ENCODE results near the gene FANCL.
"Not testable (repeated sequence)": the region's sequence is repeated elsewhere in the genome, so short reads cannot be mapped to it uniquely, and the experiment has no call there.

FANCL gene

DNA sequence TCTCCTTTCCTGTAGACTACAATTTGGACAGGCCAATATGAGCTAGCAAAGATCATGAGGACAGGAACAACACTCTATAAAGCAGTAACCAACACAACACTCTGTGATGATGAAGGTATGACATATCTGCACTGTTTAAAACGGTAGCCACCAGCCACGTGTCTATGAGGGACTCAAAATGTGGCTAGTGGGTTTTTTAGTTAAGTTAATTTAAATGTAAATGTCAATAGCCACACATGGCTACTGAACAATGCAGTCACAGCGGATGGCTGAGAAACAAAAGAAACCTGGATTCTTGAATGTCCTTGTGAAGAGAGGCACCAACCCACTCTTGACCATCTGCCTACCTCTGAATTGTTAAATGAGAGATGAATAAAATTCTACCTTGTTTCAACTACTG, 33.9 kb downstream of the FANCL start:
- no peaks in the 10 kb centered on the region for H3K27me3 ChIP-seq (ENCODE audit: control insufficient read depth in 1 of 2, insufficient read depth in 2 of 2, low read length in 2 of 2)
- peaks cover 0 to 16% of the 10 kb centered on the region in 2 donors for H3K36me3 ChIP-seq (ENCODE audit: control insufficient read depth in 1 of 2, insufficient read depth in 2 of 2, low read length in 2 of 2)
- H3K4me3 ChIP-seq (ENCODE audit: low read depth in 1 of 2, low read length in 2 of 2), result no peak overlapping the region
- peaks cover 6 to 7% of the 10 kb centered on the region in 2 donors for H3K9me3 ChIP-seq (ENCODE audit: control insufficient read depth in 1 of 2, low read length in 2 of 2)
- H3K4me1 ChIP-seq (ENCODE audit: control insufficient read depth in 1 of 2, insufficient read depth in 2 of 2, low read length in 2 of 2), result no peaks in the 10 kb centered on the region
- H3K27ac ChIP-seq (ENCODE audit: low read depth, low read length), result no peak overlapping the region
- H3K9ac ChIP-seq (ENCODE audit: low read depth in 1 of 2, low read length in 2 of 2), result no peak overlapping the region

GRCh38 chr2:58206785-58207184, 34.3 kb downstream of the FANCL start:
- Histone ChIP-seq H3K4me1 (ENCODE audit: control insufficient read depth in 1 of 2, insufficient read depth in 2 of 2, low read length in 2 of 2) (no peaks in the 10 kb centered on the region), H3K27ac (ENCODE audit: low read depth, low read length) (no peak overlapping the region), H3K9ac (ENCODE audit: low read depth in 1 of 2, low read length in 2 of 2) (no peak overlapping the region), H3K36me3 (ENCODE audit: control insufficient read depth in 1 of 2, insufficient read depth in 2 of 2, low read length in 2 of 2) (peaks cover 0 to 15% of the 10 kb centered on the region in 2 donors), H3K9me3 (ENCODE audit: control insufficient read depth in 1 of 2, low read length in 2 of 2) (peaks cover 6 to 7% of the 10 kb centered on the region in 2 donors), H3K4me3 (ENCODE audit: low read depth in 1 of 2, low read length in 2 of 2) (no peak overlapping the region), H3K27me3 (ENCODE audit: control insufficient read depth in 1 of 2, insufficient read depth in 2 of 2, low read length in 2 of 2) (no peaks in the 10 kb centered on the region)

- Histone ChIP-seq H3K36me3 (ENCODE audit: control insufficient read depth in 1 of 2, insufficient read depth in 2 of 2, low read length in 2 of 2) (no peaks in the 10 kb centered on the region), H3K9me3 (ENCODE audit: control insufficient read depth in 1 of 2, low read length in 2 of 2) (no peaks in the 10 kb centered on the region), H3K27ac (ENCODE audit: low read depth, low read length) (no peak overlapping the region), H3K9ac (ENCODE audit: low read depth in 1 of 2, low read length in 2 of 2) (no peak overlapping the region), H3K27me3 (ENCODE audit: control insufficient read depth in 1 of 2, insufficient read depth in 2 of 2, low read length in 2 of 2) (no peaks in the 10 kb centered on the region), H3K4me1 (ENCODE audit: control insufficient read depth in 1 of 2, insufficient read depth in 2 of 2, low read length in 2 of 2) (no peaks in the 10 kb centered on the region), H3K4me3 (ENCODE audit: low read depth in 1 of 2, low read length in 2 of 2) (no peak overlapping the region)
Observed at GRCh38 chr2:58204195-58204959, 36.7 kb downstream of the FANCL start.

DNA sequence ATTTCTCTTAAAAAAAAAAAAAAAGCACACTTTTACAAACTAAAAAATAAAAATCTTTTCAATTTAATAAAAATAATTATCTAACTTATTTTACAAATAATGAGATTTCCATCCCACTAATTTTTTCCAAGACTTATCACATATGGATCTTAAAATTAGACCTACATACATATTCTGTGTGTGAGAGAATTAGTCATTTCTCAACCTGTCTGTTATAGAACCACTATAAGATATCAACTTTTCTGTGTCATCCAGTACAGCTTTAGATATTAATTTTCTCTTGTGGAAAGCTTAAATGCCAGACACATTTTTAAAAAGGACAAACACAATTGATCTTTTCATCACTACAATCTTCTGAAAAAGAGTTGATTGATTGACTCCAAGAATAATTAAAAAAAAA, 38.1 kb downstream of the FANCL start:
- H3K27me3 ChIP-seq (ENCODE audit: control insufficient read depth in 1 of 2, insufficient read depth in 2 of 2, low read length in 2 of 2), result no peaks in the 10 kb centered on the region
- no peak overlapping the region for H3K9ac ChIP-seq (ENCODE audit: low read depth in 1 of 2, low read length in 2 of 2)
- no peaks in the 10 kb centered on the region for H3K36me3 ChIP-seq (ENCODE audit: control insufficient read depth in 1 of 2, insufficient read depth in 2 of 2, low read length in 2 of 2)
- no peak overlapping the region for H3K4me3 ChIP-seq (ENCODE audit: low read depth in 1 of 2, low read length in 2 of 2)
- H3K9me3 ChIP-seq (ENCODE audit: control insufficient read depth in 1 of 2, low read length in 2 of 2), result no peaks in the 10 kb centered on the region
- no peak overlapping the region for H3K27ac ChIP-seq (ENCODE audit: low read depth, low read length)
- no peaks in the 10 kb centered on the region for H3K4me1 ChIP-seq (ENCODE audit: control insufficient read depth in 1 of 2, insufficient read depth in 2 of 2, low read length in 2 of 2)

DNA sequence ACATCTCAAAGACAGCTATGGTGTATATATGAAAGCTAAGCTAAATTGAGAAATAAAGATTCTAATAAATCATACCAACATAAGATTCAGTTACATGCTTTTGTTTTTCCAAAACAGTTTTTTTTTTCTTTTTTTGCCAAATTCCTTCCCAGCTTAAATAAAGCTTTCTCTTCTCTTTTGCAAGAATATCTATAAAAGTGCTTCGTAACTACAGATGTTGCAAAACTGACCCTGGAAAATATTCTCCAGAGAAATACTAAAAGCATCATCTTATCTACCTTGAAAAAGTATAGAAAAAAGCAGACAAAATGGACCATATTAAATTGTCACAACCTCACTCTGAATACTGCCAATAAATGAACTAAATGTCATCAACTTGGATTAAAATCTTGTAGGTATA, 38.7 kb downstream of the FANCL start:
- no peak overlapping the region for H3K9ac ChIP-seq (ENCODE audit: low read depth in 1 of 2, low read length in 2 of 2)
- no peaks in the 10 kb centered on the region for H3K4me1 ChIP-seq (ENCODE audit: control insufficient read depth in 1 of 2, insufficient read depth in 2 of 2, low read length in 2 of 2)
- H3K27ac ChIP-seq (ENCODE audit: low read depth, low read length), result no peak overlapping the region
- H3K27me3 ChIP-seq (ENCODE audit: control insufficient read depth in 1 of 2, insufficient read depth in 2 of 2, low read length in 2 of 2), result no peaks in the 10 kb centered on the region
- no peaks in the 10 kb centered on the region for H3K9me3 ChIP-seq (ENCODE audit: control insufficient read depth in 1 of 2, low read length in 2 of 2)
- H3K36me3 ChIP-seq (ENCODE audit: control insufficient read depth in 1 of 2, insufficient read depth in 2 of 2, low read length in 2 of 2), result no peaks in the 10 kb centered on the region
- no peak overlapping the region for H3K4me3 ChIP-seq (ENCODE audit: low read depth in 1 of 2, low read length in 2 of 2)

GRCh38 chr2:58197894-58198293, 43.2 kb downstream of the FANCL start:
- Histone ChIP-seq H3K36me3 (ENCODE audit: control insufficient read depth in 1 of 2, insufficient read depth in 2 of 2, low read length in 2 of 2) (peaks cover 0 to 5% of the 10 kb centered on the region in 2 donors), H3K4me3 (ENCODE audit: low read depth in 1 of 2, low read length in 2 of 2) (no peak overlapping the region), H3K9me3 (ENCODE audit: control insufficient read depth in 1 of 2, low read length in 2 of 2) (no peaks in the 10 kb centered on the region), H3K9ac (ENCODE audit: low read depth in 1 of 2, low read length in 2 of 2) (no peak overlapping the region), H3K27me3 (ENCODE audit: control insufficient read depth in 1 of 2, insufficient read depth in 2 of 2, low read length in 2 of 2) (no peaks in the 10 kb centered on the region), H3K4me1 (ENCODE audit: control insufficient read depth in 1 of 2, insufficient read depth in 2 of 2, low read length in 2 of 2) (no peaks in the 10 kb centered on the region), H3K27ac (ENCODE audit: low read depth, low read length) (no peak overlapping the region)

- H3K4me1 ChIP-seq (ENCODE audit: control insufficient read depth in 1 of 2, insufficient read depth in 2 of 2, low read length in 2 of 2), result no peaks in the 10 kb centered on the region
- H3K9me3 ChIP-seq (ENCODE audit: control insufficient read depth in 1 of 2, low read length in 2 of 2), result no peaks in the 10 kb centered on the region
- H3K27ac ChIP-seq (ENCODE audit: low read depth, low read length), result no peak overlapping the region
- no peak overlapping the region for H3K4me3 ChIP-seq (ENCODE audit: low read depth in 1 of 2, low read length in 2 of 2)
- H3K36me3 ChIP-seq (ENCODE audit: control insufficient read depth in 1 of 2, insufficient read depth in 2 of 2, low read length in 2 of 2), result peaks cover 0 to 5% of the 10 kb centered on the region in 2 donors
- no peak overlapping the region for H3K9ac ChIP-seq (ENCODE audit: low read depth in 1 of 2, low read length in 2 of 2)
- no peaks in the 10 kb centered on the region for H3K27me3 ChIP-seq (ENCODE audit: control insufficient read depth in 1 of 2, insufficient read depth in 2 of 2, low read length in 2 of 2)
Observed at GRCh38 chr2:58195662-58196061, 45.5 kb downstream of the FANCL start.

DNA sequence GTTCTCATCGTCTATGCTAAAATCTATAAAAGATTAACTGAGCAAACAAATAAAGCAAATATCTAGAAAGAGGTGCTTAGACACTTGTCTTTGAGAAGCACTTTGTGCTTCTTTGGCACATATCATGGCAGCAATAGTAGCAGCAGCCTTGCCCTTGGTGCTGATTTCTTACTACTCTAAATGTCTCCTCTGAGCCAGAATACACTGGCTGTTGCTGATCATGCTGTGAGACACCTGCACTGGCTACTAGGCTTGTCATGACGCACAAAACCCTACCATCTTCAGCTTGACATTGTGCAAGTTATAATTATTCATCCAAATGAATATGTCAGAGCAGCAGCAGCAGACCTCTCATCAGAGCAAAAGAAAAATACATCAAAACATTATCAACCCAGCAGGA, 46.7 kb downstream of the FANCL start:
- Histone ChIP-seq H3K36me3 (ENCODE audit: control insufficient read depth in 1 of 2, insufficient read depth in 2 of 2, low read length in 2 of 2) (peaks cover 0 to 5% of the 10 kb centered on the region in 2 donors), H3K9me3 (ENCODE audit: control insufficient read depth in 1 of 2, low read length in 2 of 2) (no peaks in the 10 kb centered on the region), H3K9ac (ENCODE audit: low read depth in 1 of 2, low read length in 2 of 2) (no peak overlapping the region), H3K4me3 (ENCODE audit: low read depth in 1 of 2, low read length in 2 of 2) (no peak overlapping the region), H3K27ac (ENCODE audit: low read depth, low read length) (no peak overlapping the region), H3K27me3 (ENCODE audit: control insufficient read depth in 1 of 2, insufficient read depth in 2 of 2, low read length in 2 of 2) (no peaks in the 10 kb centered on the region), H3K4me1 (ENCODE audit: control insufficient read depth in 1 of 2, insufficient read depth in 2 of 2, low read length in 2 of 2) (no peaks in the 10 kb centered on the region)

GRCh38 chr2:58187022-58187421, 54.1 kb downstream of the FANCL start:
- H3K27ac ChIP-seq (ENCODE audit: low read depth, low read length); H3K36me3 ChIP-seq (ENCODE audit: control insufficient read depth in 1 of 2, insufficient read depth in 2 of 2, low read length in 2 of 2); H3K4me3 ChIP-seq (ENCODE audit: low read depth in 1 of 2, low read length in 2 of 2); H3K4me1 ChIP-seq (ENCODE audit: control insufficient read depth in 1 of 2, insufficient read depth in 2 of 2, low read length in 2 of 2); H3K27me3 ChIP-seq (ENCODE audit: control insufficient read depth in 1 of 2, insufficient read depth in 2 of 2, low read length in 2 of 2); H3K9ac ChIP-seq (ENCODE audit: low read depth in 1 of 2, low read length in 2 of 2); H3K9me3 ChIP-seq (ENCODE audit: control insufficient read depth in 1 of 2, low read length in 2 of 2): not testable (repeated sequence)

DNA sequence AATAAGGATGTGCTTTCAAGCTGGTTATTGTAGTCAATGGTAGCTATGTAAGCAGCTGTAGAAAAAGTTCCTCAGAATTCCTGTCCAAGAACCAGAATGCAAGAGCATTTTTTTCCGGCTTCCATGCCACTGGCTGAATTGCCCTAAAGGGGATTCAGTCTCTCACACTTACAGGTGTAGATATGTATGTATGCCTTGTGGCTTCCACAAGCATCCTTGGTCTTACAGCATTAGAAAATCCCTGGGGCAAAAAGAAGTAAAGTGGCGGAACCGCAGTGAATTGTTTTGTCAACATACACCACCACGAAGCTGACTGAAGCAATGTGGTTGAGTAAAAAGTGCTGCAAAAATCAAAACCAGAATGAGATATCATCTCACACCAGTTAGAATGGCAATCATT, 54.6 kb downstream of the FANCL start:
- H3K4me1 ChIP-seq (ENCODE audit: control insufficient read depth in 1 of 2, insufficient read depth in 2 of 2, low read length in 2 of 2), result no peaks in the 10 kb centered on the region
- no peaks in the 10 kb centered on the region for H3K27me3 ChIP-seq (ENCODE audit: control insufficient read depth in 1 of 2, insufficient read depth in 2 of 2, low read length in 2 of 2)
- no peaks in the 10 kb centered on the region for H3K36me3 ChIP-seq (ENCODE audit: control insufficient read depth in 1 of 2, insufficient read depth in 2 of 2, low read length in 2 of 2)
- no peaks in the 10 kb centered on the region for H3K9me3 ChIP-seq (ENCODE audit: control insufficient read depth in 1 of 2, low read length in 2 of 2)
- H3K9ac ChIP-seq (ENCODE audit: low read depth in 1 of 2, low read length in 2 of 2), result no peak overlapping the region
- H3K4me3 ChIP-seq (ENCODE audit: low read depth in 1 of 2, low read length in 2 of 2), result no peak overlapping the region
- no peak overlapping the region for H3K27ac ChIP-seq (ENCODE audit: low read depth, low read length)
